Fibroblast of lung (primary cell): Measurements from ENCODE around the gene IGF2R. TPM values are rescaled to one million over a fixed set of nuclear protein-coding genes. Genes with fewer than 3 reads are reported as not detected.

ENCODE experiments used
- DNase-seq, 2 donors: peaks; one replicate each; pipeline versions ENCODE4 v3.0.0 to v3.0.0-alpha.2; 2010; ENCODE audit warnings: low read depth in 2 of 2
- H2AFZ ChIP-seq: 2 replicates; pipeline ENCODE4 v1.5.1; 2012; ENCODE audit warnings: low read length, control low read depth, inconsistent platforms
- H3K27ac ChIP-seq: 2 replicates; pipeline ENCODE4 v1.5.1; 2011; ENCODE audit warnings: low read length, control low read depth; ENCODE audit not compliant: insufficient read depth
- H3K27me3 ChIP-seq: 2 replicates; pipeline ENCODE4 v1.5.1; 2011; ENCODE audit warnings: mild to moderate bottlenecking, low read length; ENCODE audit not compliant: control insufficient read depth, insufficient read depth
- H3K36me3 ChIP-seq: 2 replicates; pipeline ENCODE4 v1.5.1; 2011; ENCODE audit warnings: low read length; ENCODE audit not compliant: control insufficient read depth, insufficient read depth
- H3K4me1 ChIP-seq: 2 replicates; pipeline ENCODE4 v1.5.1; 2011; ENCODE audit warnings: low read length; ENCODE audit not compliant: control insufficient read depth, insufficient read depth; ENCODE audit errors: extremely low read depth
- H3K4me2 ChIP-seq: 2 replicates; pipeline ENCODE4 v1.5.1; 2011; ENCODE audit warnings: low read length, control low read depth; ENCODE audit not compliant: insufficient read depth; ENCODE audit errors: extremely low read depth
- H3K4me3 ChIP-seq, 4 experiments: fragments of 200-600 bp in 1 of 4; sonication (generic) in 1 of 4; replicated peaks in 1 of 4; 2 replicates each; pipeline ENCODE4 v1.5.1; 2011 to 2016; ENCODE audit warnings: low read length in 4 of 4, low read depth in 3 of 4, mild to moderate bottlenecking in 3 of 4, control low read depth in 2 of 4, inconsistent platforms in 1 of 4, mixed read lengths in 1 of 4; ENCODE audit not compliant: insufficient read depth in 1 of 4; ENCODE audit errors: control extremely low read depth in 1 of 4
- H3K79me2 ChIP-seq: 2 replicates; pipeline ENCODE4 v1.5.1; 2012; ENCODE audit warnings: mild to moderate bottlenecking, low read length, inconsistent platforms; ENCODE audit not compliant: control insufficient read depth, insufficient read depth
- H3K9ac ChIP-seq: 2 replicates; pipeline ENCODE4 v1.5.1; 2011; ENCODE audit warnings: mild to moderate bottlenecking, low read length, control low read depth; ENCODE audit not compliant: insufficient read depth
- H3K9me3 ChIP-seq: 2 replicates; pipeline ENCODE4 v1.5.1; 2012; ENCODE audit warnings: low read depth, low read length; ENCODE audit not compliant: control insufficient read depth, insufficient read depth
- H4K20me1 ChIP-seq: 2 replicates; pipeline ENCODE4 v1.5.1; 2011; ENCODE audit warnings: low read length; ENCODE audit not compliant: control insufficient read depth, insufficient read depth; ENCODE audit errors: extremely low read depth
- EZH2 ChIP-seq: IDR thresholded peaks from 2 replicates; pipeline ENCODE4 v1.5.1; 2012; ENCODE audit warnings: low read length, control low read depth, mild to moderate bottlenecking; ENCODE audit errors: missing control alignments
- polyA plus RNA-seq, 2 donors: library from polyadenylated mRNA; depleted of rRNA in 1 of 2; stranded (reverse) in 1 of 2; unstranded in 1 of 2; fragments of >200 nt; gene quantifications; 2 replicates each; pipeline ENCODE4 v1.2.1, GENCODE V29; 2011 to 2012; ENCODE audit warnings: missing spikeins in 1 of 2
- total RNA-seq: library from RNA; depleted of rRNA; stranded (reverse); fragments of >200 nt; gene quantifications from 2 replicates; pipeline ENCODE4 v1.2.1, GENCODE V29; 2014
- TF ChIP-seq, protein P1 (sequence below), 2 donors: IDR thresholded peaks in 1 of 2; conservative IDR thresholded peaks in 1 of 2; 1 replicate in 1 of 2; 2 replicates in 1 of 2; pipeline ENCODE4 v1.5.1; 2011 to 2012; ENCODE audit warnings: low read length in 2 of 2, control low read depth in 1 of 2, inconsistent platforms in 1 of 2, low read depth in 1 of 2, mild to moderate bottlenecking in 1 of 2

IGF2R gene
- total and polyA plus RNA-seq, 2 donors (not counting 1 experiment from before 2014, with no cell fraction given) = 37.6 to 300 TPM

DNA sequence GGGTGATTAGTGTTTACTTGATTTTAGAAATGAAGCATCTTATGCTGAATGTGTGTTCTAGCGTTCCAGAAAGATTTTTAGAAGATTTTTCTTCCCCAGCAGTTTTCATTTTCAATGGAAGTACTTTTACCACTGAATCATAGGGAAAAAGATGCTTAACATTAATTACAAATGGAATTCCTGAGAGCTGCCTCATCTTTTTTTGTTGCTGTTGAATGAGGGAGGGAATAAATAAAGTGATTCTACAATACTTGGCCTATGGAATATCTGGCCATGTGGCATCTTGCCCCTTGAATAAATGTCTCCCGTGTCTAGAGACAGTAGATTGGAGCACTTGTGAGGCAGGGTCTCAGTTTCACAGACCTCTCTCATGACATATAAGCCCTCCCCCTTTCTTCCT, 108.6 kb downstream of the IGF2R start:
- peak; percentile 13 to 56 for DNase-seq
- H3K9ac ChIP-seq = no peak overlapping the region
- peak overlapping the region; percentile 15 for H3K4me2 ChIP-seq
- H3K27ac ChIP-seq = peak overlapping the region; percentile 34
- no peaks in the 10 kb centered on the region for H3K79me2 ChIP-seq
- H4K20me1 ChIP-seq = no peaks in the 10 kb centered on the region
- no peak overlapping the region for H2AFZ ChIP-seq
- peaks cover 25% of the 10 kb centered on the region for H3K36me3 ChIP-seq
- no peaks in the 10 kb centered on the region for H3K27me3 ChIP-seq
- TF ChIP-seq, protein P1, sequence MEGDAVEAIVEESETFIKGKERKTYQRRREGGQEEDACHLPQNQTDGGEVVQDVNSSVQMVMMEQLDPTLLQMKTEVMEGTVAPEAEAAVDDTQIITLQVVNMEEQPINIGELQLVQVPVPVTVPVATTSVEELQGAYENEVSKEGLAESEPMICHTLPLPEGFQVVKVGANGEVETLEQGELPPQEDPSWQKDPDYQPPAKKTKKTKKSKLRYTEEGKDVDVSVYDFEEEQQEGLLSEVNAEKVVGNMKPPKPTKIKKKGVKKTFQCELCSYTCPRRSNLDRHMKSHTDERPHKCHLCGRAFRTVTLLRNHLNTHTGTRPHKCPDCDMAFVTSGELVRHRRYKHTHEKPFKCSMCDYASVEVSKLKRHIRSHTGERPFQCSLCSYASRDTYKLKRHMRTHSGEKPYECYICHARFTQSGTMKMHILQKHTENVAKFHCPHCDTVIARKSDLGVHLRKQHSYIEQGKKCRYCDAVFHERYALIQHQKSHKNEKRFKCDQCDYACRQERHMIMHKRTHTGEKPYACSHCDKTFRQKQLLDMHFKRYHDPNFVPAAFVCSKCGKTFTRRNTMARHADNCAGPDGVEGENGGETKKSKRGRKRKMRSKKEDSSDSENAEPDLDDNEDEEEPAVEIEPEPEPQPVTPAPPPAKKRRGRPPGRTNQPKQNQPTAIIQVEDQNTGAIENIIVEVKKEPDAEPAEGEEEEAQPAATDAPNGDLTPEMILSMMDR (conservative IDR thresholded peaks at IDR 0.05 in 1 of 2, IDR thresholded peaks at IDR 0.05 in 1 of 2; ENCODE audit: low read depth in 1 of 2, low read length in 2 of 2) = no peak
- TF ChIP-seq EZH2 = no peak
- no peaks in the 10 kb centered on the region for H3K9me3 ChIP-seq
- peaks cover 12% of the 10 kb centered on the region for H3K4me1 ChIP-seq
- H3K4me3 ChIP-seq = no peak overlapping the region

DNA sequence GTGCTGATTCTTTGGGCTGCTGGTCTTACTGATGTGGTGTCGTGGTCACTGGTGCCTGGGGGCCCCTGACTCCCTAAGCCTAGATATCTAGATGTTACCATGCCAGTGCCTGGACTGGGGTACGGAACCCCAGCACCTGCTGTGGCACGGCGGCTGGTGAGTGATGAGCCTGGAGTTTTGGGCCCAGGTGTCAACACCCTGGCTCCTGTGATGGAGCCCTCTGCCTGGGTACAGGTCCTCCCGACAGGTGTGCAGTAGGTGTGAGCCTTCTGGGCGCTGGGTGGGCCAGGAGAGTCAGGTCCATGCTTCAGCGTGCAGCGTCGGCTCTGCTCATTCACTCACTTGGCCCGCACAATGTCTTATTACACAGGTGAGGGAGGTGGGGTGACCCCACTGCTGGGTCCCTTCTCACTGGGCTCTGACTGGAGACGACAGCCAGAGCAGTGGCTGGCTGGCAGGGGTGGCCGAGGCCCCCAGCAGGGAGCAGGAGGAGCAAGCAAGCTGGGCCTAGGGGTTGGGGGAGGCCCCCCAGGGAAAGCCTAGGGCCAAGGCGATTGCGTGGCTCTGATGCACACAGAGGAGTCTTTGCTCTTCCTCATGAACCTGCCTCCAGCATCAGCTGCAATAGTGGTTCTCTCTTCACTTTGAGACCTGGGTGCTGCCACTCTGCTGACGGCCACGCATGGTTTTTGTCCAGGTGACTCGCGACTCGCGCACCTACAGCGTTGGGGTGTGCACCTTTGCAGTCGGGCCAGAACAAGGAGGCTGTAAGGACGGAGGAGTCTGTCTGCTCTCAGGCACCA, 110.2 kb downstream of the IGF2R start:
- H3K79me2 ChIP-seq = no peaks in the 10 kb centered on the region
- no peak overlapping the region for H2AFZ ChIP-seq
- H3K9ac ChIP-seq = no peak overlapping the region
- no peaks in the 10 kb centered on the region for H4K20me1 ChIP-seq
- H3K9me3 ChIP-seq = no peaks in the 10 kb centered on the region
- H3K4me2 ChIP-seq = no peak overlapping the region
- H3K27me3 ChIP-seq = no peaks in the 10 kb centered on the region
- peaks cover 27% of the 10 kb centered on the region for H3K36me3 ChIP-seq
- H3K4me3 ChIP-seq = no peak overlapping the region
- no peak overlapping the region for H3K27ac ChIP-seq
- H3K4me1 ChIP-seq = peaks cover 12% of the 10 kb centered on the region
- no peak for DNase-seq
- TF ChIP-seq, protein P1 (conservative IDR thresholded peaks at IDR 0.05 in 1 of 2, IDR thresholded peaks at IDR 0.05 in 1 of 2; ENCODE audit: low read depth in 1 of 2, low read length in 2 of 2) = no peak
- TF ChIP-seq EZH2 = no peak

DNA sequence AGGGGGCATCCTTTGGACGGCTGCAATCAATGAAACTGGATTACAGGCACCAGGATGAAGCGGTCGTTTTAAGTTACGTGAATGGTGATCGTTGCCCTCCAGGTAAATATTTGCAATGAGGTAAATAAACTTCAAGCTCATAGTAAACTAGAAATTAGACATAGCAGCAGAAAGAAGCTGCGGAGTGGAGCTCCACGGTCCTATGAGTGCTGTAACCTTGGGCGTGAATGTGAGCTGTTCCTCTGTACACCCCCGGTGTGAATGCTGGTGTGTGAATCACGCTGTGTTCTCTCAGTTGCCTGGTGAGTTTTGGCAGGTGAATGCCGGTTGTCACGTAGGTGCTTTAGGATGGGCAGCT, 110.8 kb downstream of the IGF2R start:
- DNase-seq = no peak
- no peak for TF ChIP-seq EZH2
- TF ChIP-seq, protein P1 (conservative IDR thresholded peaks at IDR 0.05 in 1 of 2, IDR thresholded peaks at IDR 0.05 in 1 of 2; ENCODE audit: low read depth in 1 of 2, low read length in 2 of 2) = no peak
- Histone ChIP-seq H3K36me3 (peaks cover 31% of the 10 kb centered on the region), H3K4me3 (no peak overlapping the region), H3K4me2 (no peak overlapping the region), H3K27ac (no peak overlapping the region), H3K9me3 (no peaks in the 10 kb centered on the region), H3K27me3 (no peaks in the 10 kb centered on the region), H3K79me2 (no peaks in the 10 kb centered on the region), H4K20me1 (no peaks in the 10 kb centered on the region), H2AFZ (no peak overlapping the region), H3K9ac (no peak overlapping the region), H3K4me1 (peaks cover 12% of the 10 kb centered on the region)
